ENCODE measurements around the gene RLN3.

The RLN3 gene

DNA sequence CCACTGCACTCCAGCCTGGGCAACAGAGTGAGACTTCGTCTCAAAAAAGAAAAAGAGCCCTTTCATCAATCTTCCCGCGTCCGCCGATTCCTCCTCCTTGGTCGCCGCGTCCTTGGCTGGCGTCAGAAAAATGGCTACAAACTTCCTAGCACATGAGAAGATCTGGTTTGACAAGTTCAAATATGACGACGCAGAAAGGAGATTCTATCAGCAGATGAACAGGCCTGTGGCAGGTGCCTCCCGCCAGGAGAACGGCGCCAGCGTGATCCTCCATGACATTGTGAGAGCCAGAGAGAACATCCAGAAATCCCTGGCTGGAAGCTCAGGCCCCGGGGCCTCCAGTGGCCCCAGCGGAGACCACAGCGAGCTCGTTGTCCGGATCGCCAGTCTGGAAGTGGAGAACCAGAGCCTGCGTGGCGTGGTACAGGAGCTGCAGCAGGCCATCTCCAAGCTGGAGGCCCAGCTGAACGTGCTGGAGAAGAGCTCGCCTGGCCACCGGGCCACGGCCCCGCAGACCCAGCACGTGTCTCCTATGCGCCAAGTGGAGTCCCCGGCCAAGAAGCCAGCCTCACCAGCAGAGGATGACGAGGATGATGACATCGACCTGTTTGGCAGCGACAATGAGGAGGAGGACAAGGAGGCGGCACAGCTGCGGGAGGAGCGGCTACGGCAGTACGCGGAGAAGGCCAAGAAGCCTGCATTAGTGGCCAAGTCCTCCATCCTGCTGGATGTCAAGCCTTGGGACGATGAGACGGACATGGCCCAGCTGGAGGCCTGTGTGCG is 42.5 kb downstream of the RLN3 start:
- no peak for DNase-seq
- intact Hi-C loops (cut with DNase I) = no loop called here

DNA sequence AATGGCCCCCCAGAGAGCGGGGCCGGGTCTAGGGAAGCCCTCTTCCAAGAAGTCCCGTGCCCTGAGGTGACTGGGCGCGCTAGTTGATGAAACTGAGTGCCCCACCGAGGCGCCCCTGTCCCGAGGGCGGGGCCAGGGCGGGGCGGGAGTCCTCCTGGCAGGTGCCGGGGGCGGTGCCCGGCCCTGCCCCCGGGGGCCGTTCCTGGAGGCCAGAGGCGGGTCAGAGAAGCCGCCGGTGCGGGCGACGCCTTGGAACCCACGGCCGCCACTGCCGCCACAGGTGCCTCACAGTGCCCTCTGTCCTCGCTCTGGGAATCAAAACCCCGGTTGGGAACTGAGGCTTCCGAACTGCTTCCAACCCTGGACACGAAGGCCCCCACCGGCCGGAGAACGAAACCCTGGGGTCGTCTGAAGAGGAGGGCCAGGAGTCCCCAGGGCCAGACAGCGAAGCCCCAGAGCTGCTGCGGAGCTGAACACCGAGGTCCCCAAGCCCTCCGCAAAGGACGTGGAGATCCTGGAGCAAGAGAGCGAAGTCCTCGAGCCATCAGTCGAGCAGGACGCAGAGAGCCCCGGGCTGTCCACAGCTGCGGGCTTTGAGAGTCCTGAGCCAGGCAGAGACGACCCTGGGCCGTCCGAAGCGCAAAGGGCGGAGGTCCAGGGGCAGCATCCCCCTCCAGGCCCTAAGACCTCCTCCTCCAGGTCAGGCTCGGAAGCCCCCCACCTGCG is 44.8 kb downstream of the RLN3 start, which contains the start of gene MISP3:
Gene MISP3, plus strand, starts transcription at position 252 of the 726 bp plus-strand sequence. CDS start 524 bp downstream, outside the sequence.
- intact Hi-C loops (cut with DNase I) = no loop called here
- peak in 5 of 10 donors; percentile 28 to 89 (median 30) for DNase-seq

DNA sequence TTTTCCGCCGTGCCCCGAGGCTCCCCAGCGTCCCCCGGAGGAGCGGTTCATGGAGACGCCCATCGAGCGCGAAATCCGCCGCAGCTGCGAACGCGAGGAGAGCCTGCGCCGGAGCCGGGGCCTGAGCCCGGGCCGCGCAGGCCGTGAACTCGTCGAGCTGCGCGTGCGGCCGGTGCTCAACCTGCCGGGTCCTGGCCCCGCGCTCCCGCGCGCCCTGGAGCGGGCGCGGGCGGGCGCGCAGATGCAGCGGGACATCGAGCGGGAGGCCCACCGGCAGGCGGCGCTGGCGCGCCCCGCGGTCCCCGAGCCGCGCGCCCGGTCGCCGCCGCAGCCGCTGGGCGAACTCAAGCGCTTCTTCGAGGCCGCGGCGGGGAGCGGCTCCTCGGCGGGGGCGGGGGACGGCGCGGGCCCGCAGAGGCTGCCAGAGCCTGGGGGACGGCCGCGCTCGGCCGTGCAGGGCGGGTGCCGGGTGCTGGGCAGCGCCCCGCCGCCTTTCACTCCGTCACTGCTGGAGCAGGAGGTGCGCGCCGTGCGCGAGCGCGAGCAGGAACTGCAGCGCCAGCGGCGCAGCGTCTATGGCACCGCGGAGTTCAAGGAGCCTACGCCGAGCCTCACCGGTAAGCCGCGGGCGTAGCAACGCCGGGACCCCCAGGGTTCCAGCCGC is 45.4 kb downstream of the RLN3 start:
- intact Hi-C loops (cut with DNase I) = no loop called here
- DNase-seq = peak; percentile 54 to 96 (median 71)

DNA sequence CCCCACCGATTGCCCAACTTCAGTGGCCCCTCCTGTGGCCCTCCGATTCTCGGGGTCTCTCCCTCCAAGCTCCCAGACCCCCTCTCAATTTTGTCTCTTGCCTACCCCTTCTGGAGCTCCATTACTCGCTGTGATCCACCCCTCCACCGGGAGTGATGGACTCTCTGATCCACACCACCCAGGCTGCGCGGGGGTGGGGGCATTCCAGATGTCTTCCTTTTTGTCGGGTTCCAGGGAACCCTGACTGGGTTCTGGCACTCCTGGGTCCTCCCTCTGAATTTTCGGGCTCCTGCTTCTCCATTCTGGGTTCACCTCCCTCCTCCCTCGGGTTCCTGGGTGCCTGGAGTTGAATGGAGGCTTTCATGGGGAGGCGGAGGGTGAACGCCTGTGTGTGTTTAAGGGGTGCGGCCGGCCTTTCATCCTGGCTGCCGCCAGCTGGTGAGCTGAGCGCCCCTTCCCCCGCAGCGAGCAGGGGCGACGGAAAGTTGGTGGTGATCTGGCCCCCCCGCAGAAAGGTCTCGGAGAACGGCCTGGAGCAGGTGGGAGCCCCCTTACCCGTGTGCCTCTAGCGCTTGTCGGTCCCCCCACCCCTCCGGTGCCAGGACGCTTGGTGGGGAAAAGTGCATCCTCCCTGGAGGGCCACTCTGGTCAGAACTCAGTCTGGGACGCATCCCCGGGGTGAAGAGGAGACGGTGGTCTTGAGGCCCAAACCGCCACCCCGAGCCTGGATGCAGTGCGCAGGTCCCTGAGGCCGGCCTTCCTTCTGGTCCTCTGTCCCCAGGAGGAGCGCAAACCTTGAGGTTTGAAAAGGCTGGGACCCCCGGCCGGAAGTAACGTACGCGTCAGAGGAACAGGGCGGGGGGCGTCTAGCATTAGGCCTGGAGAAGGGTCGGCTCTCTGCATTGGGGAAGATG is 46.2 kb downstream of the RLN3 start:
- intact Hi-C loops (cut with DNase I) = loop anchor here (2.0 kb wide), 1 partner anchor 63 kb away; the partner anchor contains the start of gene ASF1B
- DNase-seq = peak in 5 of 10 donors; percentile 18 to 89 (median 36)

DNA sequence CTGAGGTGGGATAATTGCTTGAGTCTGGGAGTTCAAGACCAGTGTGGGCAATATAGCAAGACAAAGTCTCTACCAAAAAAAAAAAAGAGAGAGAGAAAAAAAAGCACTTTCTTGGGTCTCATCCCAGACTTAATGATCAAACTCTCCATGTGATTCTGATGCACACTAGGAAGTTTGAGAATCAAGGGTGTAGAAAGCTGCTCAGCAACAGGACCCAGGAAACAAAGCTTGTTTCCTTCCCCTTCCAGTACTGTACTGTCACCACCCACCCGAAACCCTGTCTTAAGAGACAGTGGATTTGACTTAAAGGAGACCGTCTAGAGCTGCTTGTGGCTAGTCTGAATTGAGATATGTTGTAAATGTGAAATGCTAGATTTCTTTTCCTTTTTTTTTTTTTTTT is 50.5 kb downstream of the RLN3 start:
- intact Hi-C loops (cut with DNase I) = no loop called here
- DNase-seq = no peak
